ENCODE measurements around the gene GDA.
"Not testable (repeated sequence)": the region's sequence is repeated elsewhere in the genome, so short reads cannot be mapped to it uniquely, and the experiment has no call there.

The GDA gene

GRCh38 chr9:72207278-72207677 is 58.0 kb downstream of the GDA start:
- DNase-seq (ENCODE audit: low spot score): no peak

- no peak for DNase-seq (ENCODE audit: low spot score)
Observed at GRCh38 chr9:72210522-72210921, 61.3 kb downstream of the GDA start.

- DNase-seq (ENCODE audit: low spot score): no peak
Observed at GRCh38 chr9:72211047-72211446, 61.8 kb downstream of the GDA start.

- no peak for DNase-seq (ENCODE audit: low spot score)
Observed at GRCh38 chr9:72213906-72214305, 64.7 kb downstream of the GDA start.

GRCh38 chr9:72217306-72217842 is 68.1 kb downstream of the GDA start:
- no peak for DNase-seq (ENCODE audit: low spot score)

GRCh38 chr9:72220589-72220988 is 71.3 kb downstream of the GDA start:
- no peak for DNase-seq (ENCODE audit: low spot score)

- DNase-seq (ENCODE audit: low spot score): no peak
Observed at GRCh38 chr9:72226146-72226812, 77.0 kb downstream of the GDA start.

- DNase-seq (ENCODE audit: low spot score): no peak
Observed at GRCh38 chr9:72228282-72228681, 79.0 kb downstream of the GDA start.

- DNase-seq (ENCODE audit: low spot score): no peak
Observed at GRCh38 chr9:72232778-72233177, 83.5 kb downstream of the GDA start.

- no peak for DNase-seq (ENCODE audit: low spot score)
Observed at GRCh38 chr9:72247549-72247948, 98.3 kb downstream of the GDA start.

GRCh38 chr9:72251589-72251988 is 102.3 kb downstream of the GDA start:
- no peak for DNase-seq (ENCODE audit: low spot score)

- DNase-seq (ENCODE audit: low spot score): no peak
Observed at GRCh38 chr9:72254901-72255545, 105.8 kb downstream of the GDA start.

GRCh38 chr9:72255569-72255968 is 106.3 kb downstream of the GDA start:
- DNase-seq (ENCODE audit: low spot score): no peak

- no peak for DNase-seq (ENCODE audit: low spot score)
Observed at GRCh38 chr9:72256931-72257330, 107.7 kb downstream of the GDA start.

GRCh38 chr9:72257814-72258213 is 108.6 kb downstream of the GDA start:
- no peak for DNase-seq (ENCODE audit: low spot score)

- DNase-seq (ENCODE audit: low spot score): no peak
Observed at GRCh38 chr9:72262063-72262462, 112.8 kb downstream of the GDA start.

GRCh38 chr9:72263572-72263971 is 114.3 kb downstream of the GDA start:
- no peak for DNase-seq (ENCODE audit: low spot score)

GRCh38 chr9:72268961-72269360 is 119.7 kb downstream of the GDA start:
- DNase-seq (ENCODE audit: low spot score): no peak

GRCh38 chr9:72270359-72270758 is 121.1 kb downstream of the GDA start:
- DNase-seq (ENCODE audit: low spot score): not testable (repeated sequence)

- peak; percentile 82 for DNase-seq (ENCODE audit: low spot score)
Observed at GRCh38 chr9:72271613-72272478, 122.6 kb downstream of the GDA start.

- DNase-seq (ENCODE audit: low spot score): no peak
Observed at GRCh38 chr9:72274441-72274840, 125.2 kb downstream of the GDA start.

GRCh38 chr9:72274916-72275315 is 125.7 kb downstream of the GDA start:
- DNase-seq (ENCODE audit: low spot score): no peak

GRCh38 chr9:72276429-72276828 is 127.2 kb downstream of the GDA start:
- DNase-seq (ENCODE audit: low spot score): no peak

Data from GM03348 (cell line).